ENCODE data around the gene OXSR1.

OXSR1 gene

DNA sequence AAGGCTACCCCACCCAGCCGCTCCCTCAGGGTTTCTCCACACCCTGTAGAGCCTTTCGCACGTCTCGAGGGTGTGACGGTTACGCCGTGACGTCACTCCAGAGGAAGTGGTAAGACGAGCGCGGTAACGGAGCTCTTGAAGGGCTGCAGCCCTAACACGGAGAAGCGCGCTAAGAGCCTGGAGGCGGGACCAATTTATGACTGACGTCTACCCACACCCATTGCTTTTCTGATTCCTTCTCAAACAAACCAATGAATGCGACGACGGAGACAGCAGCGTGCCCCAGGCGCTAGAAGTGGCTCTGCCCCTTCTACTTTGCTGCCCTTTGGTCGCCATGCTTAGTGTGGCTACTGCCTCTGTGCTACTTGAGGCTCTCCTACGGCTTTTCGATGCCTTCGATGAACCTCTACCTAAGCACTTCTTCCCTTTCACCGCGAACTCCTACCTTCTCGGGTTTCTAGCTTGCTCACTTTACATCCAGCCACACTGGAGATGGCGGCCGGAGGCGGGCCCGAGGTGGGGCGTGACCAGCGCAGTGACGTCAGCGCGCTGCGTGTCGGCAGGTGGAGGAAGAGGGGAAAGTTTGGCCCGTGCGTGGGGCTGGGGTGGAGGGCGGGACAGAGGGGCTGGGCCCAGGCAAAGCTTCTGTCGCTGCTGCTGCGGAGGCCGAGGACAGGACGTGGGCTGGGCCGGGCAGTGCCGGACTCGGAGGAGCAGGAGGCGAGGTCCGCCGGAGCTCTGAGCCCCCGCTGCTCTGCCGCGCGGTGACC, at the start of gene OXSR1:
Gene OXSR1, plus strand, starts transcription at position 586 of the 770 bp plus-strand sequence. CDS start 340 bp downstream, outside the sequence.
- DNase-seq (ENCODE audit: low spot score) = peak; percentile 97

GRCh38 chr3:38115645-38116427, 49.5 kb upstream of the OXSR1 start:
- no peak for DNase-seq (ENCODE audit: low spot score)

DNA sequence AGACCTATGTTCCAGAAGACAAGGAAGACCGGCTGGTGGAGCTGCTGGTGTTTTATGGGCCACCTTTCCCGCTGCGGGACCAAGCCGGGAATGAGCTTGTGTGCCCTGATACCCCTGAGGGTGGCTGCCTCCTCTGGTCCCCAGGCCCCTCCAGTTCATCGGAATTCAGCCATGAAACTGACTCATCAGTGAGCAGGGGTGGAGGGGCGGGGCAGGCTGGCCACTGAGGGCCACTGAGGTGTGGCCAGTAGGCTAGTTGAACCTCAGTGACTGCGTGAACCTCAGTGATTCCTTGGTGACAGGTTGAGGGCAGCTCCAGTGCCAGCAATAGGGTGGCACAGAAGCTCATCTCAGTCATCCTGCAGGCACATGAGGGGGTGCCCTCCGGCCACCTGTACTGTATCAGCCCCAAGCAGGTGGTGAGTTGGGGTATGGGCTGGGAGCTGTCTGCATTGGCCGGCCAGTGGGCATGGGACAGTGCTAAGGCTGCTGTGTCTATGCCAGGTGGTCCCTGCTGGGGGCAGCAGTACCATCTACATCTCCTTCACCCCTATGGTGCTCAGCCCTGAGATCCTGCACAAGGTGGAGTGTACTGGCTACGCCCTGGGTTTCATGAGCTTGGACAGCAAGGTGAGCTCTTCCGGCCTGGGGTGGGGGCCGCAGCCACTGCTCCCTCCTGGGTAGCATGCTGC, 48.7 kb upstream of the OXSR1 start:
- no peak for DNase-seq (ENCODE audit: low spot score)

GRCh38 chr3:38117163-38117716, 48.1 kb upstream of the OXSR1 start:
- DNase-seq (ENCODE audit: low spot score) = no peak

DNA sequence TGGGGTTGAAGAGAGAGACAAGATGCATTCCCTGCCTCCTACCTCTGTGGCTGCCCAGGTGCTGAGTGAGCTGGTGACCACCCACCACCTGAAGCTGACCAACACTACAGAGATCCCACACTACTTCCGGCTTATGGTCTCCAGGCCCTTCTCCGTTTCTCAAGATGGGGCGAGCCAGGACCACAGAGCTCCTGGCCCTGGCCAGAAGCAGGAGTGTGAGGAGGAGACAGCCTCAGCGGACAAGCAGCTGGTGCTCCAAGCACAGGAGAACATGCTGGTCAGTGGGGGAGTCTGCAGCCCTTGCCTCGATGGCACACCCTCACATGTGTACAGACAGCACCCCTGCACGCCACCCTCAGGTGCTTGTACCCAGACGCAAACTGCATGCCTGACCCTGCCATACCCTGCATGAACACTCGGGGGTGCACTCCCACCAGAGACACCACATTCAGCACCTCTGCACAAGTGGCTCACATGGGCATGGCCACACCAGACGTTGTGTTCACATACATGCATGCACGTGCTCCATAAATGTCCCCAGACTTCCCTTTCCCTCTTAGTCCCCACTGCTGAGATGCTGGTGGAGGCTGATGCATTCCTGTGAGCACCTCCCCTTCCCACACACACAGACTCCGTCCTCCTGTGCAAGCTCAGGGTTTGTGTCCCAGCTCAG, 47.5 kb upstream of the OXSR1 start:
- DNase-seq (ENCODE audit: low spot score) = peak; percentile 81

- DNase-seq (ENCODE audit: low spot score) = no peak
Observed at GRCh38 chr3:38118421-38119247, 46.7 kb upstream of the OXSR1 start.

GRCh38 chr3:38119248-38119544, 46.1 kb upstream of the OXSR1 start:
- no peak for DNase-seq (ENCODE audit: low spot score)

- no peak for DNase-seq (ENCODE audit: low spot score)
Observed at GRCh38 chr3:38119821-38120692, 45.3 kb upstream of the OXSR1 start.

DNA sequence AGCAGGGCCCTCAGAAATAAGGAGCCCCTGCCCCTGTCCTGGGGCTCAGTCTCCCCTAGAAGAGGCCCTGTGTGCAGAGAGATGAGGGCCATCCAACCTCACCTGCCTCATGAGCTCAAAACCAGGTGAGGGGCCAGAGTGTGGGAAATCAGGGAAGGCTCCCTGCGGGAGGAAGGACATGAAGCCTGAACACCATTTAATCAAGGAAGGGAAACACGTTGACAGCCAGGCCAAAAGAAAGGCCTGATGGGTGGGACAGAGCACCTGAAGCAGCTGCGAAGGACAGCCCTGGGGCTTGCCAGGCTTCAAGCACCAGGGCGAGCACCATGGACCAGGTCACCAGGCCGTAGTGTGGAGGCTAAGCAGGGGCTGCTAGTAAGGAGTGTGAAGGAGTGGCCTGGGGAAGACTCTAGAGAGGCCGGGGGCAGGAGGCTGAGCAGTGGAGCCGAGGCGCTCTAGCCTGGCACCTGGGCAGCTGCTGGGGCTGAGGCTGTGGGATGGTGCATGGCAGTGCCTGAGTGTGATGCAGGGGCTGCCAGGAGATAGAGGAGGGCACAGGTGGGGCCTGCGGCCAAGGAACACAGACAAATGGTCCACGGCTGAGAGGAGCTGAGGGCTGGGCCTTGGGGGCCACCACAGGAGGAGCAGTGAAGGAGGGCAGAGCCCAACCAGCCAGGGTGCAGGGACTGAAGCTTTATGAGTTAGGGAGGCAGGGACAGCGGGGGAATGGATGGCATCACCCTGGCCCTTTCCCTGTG, 44.5 kb upstream of the OXSR1 start:
- no peak for DNase-seq (ENCODE audit: low spot score)

- no peak for DNase-seq (ENCODE audit: low spot score)
Observed at GRCh38 chr3:38121451-38121831, 43.9 kb upstream of the OXSR1 start.

DNA sequence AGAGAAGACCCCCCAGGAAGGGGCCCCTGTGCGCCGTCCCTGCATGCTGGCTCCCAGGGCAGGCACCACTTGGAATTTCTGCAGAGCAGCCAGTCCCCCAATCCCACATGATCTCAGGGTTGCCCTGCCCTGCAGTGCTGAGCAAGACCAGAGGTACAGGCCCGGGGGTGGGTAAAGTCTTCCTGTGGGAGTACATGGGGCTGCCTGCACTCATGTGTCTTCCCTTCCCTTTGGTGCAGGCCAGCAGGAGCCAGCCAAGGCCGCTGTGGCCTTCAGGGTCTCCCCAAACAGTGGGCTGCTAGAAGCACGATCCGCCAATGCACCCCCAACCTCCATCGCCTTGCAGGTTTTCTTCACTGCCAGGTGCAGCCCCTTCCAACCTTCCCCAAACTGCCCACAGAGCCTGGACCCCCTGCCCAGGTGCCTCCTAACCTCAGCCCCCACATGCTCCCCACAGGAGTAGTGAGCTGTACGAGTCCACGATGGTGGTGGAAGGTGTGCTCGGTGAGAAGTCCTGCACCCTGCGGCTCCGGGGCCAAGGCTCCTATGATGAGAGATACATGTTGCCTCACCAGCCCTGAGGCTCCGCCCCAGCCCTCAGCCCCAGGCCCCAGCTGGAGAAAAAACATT, 43.4 kb upstream of the OXSR1 start:
- no peak for DNase-seq (ENCODE audit: low spot score)

DNA sequence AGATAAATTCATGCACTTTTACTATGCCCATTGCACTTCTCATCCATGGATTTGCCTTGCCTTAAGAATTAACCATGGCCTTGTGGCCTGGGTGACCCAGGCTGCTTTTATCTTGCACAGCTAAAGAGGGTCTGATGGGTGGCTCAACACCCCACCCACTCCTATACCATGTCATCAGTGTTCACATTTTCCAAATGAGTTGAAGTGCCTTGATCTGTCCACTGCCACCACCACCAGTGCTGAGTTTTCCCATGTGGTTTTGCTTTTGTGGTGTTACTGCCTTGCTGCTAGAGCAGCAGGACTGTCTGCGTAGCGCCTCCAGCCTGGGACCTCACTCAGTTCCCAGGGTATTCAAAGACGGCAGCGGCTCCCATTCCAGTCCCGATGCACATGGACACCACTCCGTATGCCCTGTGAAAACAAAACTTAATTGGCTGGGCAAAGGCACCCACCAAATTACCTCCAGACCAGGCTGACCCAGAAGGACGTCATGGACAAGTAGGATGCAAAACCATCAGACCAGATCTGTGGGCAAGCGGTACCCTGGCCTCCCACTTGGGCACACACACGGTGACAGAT, 42.5 kb upstream of the OXSR1 start:
- no peak for DNase-seq (ENCODE audit: low spot score)

DNA sequence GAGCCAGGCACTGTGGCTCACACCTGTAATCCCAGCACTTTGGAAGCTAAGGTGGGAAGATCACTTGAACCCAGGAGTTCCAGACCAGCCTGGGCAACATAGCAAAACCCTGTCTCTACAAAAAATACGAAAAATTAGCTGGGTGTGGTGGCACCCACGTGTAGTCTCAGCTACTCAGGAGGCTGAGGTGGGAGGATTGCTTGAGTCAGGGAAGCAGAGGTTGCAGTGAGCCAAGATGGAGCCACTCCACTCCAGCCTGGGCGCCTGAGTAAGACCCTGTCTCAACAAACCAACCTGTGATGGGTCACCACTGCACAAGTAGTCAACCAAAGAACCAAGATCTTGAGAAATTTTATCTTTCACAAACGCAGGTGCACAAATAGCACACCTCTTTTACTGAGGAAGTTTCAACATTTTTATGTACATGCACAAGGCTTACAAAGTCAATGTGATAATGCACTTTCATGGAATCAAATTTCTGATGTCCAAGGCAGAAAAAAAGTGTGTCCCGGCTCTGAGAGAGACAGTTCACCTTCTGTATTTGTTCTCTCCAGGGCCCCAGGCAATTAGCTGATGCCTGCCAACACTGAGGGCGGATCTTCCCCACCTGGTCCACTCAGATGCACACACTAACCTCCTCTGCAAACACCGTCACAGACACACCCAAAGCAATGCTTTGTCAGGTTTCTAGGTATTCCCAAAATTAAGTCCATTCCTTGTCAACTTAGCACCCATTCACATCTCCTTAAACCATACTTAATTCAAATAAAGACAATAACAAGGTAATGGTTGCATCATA, 40.8 kb upstream of the OXSR1 start:
- no peak for DNase-seq (ENCODE audit: low spot score)

DNA sequence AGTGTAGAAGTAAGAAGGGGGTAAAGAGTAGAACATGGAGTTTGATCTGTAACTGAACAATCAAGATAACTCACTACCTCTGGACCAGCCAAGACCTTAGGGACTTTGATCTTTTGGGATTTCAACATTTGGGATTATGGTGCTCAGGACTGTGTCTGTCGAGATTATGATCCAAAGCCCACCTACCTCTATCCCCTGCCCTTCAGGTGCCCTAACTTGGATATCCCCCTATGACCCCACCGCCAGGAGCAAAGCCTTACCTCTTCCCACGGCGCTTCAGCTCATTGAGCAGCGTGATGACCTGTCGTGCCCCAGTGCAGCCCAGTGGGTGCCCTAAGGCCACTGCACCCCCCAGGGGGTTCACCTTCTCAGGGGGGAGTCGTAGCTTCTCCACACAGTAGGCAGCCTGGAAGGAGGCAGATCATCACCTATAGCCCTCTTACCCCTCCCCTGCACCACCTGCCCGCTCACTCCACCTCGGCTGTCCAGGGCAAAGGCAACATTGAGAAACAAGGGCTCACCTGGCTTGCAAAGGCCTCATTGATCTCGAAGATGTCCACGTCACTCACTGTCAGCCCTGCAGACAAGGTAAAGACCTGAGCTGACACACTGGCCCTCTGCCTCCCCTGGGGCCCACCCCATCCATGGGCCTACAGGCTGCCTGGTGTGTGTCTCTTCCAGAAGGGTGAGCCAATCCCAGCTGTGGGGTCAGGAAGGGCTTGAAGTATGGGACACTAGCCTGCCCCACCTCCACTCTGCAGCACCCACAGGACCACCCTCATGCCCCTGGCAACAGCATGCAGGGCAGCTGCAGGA, 39.8 kb upstream of the OXSR1 start:
- DNase-seq (ENCODE audit: low spot score) = no peak

GRCh38 chr3:38126121-38126892, 39.0 kb upstream of the OXSR1 start:
- DNase-seq (ENCODE audit: low spot score) = no peak

All from AG08395 (cell line).